Prostate gland (tissue), 2 donors: ENCODE results near the gene UBXN7.

Experiments
- POLR2AphosphoS5 ChIP-seq: sonication (generic); formaldehyde crosslinking; IDR thresholded peaks from one replicate; pipeline ENCODE4 v1.6.1; 2017; ENCODE audit warnings: antibody characterized with exemption
- TF ChIP-seq, protein P1 (sequence below), 4 experiments: fragments of 200-600 bp in 2 of 4; fragments of 450-650 bp in 2 of 4; sonication (generic) in 2 of 4; IDR thresholded peaks; 1 replicate in 3 of 4; 2 replicates in 1 of 4; pipeline ENCODE4 v1.5.1; 2016 to 2019; ENCODE audit warnings: antibody characterized with exemption in 4 of 4, mild to moderate bottlenecking in 2 of 4, moderate library complexity in 2 of 4

DNA sequence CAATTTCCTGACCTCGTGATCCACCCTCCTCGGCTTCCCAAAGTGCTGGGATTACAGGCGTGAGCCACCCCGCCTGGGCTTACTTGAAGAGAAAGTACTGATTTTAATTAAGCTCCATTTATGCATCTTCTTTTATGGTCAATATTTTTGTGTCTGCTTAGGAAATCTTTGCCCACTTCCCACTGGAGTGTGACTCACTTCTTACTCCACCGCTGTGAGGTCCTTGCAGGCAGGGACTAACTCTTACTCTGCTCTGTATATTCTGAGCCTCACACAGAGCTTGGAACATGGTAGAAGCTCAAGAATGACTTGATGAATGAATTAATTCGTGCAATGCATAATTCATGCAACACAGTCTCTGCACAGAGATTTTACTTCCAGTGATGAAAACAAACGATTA lies 91.1 kb downstream of the UBXN7 start:
- TF ChIP-seq, protein P1, sequence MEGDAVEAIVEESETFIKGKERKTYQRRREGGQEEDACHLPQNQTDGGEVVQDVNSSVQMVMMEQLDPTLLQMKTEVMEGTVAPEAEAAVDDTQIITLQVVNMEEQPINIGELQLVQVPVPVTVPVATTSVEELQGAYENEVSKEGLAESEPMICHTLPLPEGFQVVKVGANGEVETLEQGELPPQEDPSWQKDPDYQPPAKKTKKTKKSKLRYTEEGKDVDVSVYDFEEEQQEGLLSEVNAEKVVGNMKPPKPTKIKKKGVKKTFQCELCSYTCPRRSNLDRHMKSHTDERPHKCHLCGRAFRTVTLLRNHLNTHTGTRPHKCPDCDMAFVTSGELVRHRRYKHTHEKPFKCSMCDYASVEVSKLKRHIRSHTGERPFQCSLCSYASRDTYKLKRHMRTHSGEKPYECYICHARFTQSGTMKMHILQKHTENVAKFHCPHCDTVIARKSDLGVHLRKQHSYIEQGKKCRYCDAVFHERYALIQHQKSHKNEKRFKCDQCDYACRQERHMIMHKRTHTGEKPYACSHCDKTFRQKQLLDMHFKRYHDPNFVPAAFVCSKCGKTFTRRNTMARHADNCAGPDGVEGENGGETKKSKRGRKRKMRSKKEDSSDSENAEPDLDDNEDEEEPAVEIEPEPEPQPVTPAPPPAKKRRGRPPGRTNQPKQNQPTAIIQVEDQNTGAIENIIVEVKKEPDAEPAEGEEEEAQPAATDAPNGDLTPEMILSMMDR (IDR thresholded peaks at IDR 0.05), result no peak
- no peak for TF ChIP-seq POLR2AphosphoS5
